GM19328 (cell line): ENCODE data around the gene PDE3B.
A peak's percentile ranks its signal among the peaks of the same experiment; 100 is the strongest.
"Not testable (repeated sequence)": the region's sequence is repeated elsewhere in the genome, so short reads cannot be mapped to it uniquely, and the experiment has no call there.

Experiments
- ATAC-seq: cut with Tn5 transposase; IDR thresholded peaks from one replicate; pipeline ENCODE4 v1.9.1; 2021; ENCODE audit warnings: mild to moderate bottlenecking, moderate library complexity; ENCODE audit not compliant: unreplicated experiment

PDE3B gene

DNA sequence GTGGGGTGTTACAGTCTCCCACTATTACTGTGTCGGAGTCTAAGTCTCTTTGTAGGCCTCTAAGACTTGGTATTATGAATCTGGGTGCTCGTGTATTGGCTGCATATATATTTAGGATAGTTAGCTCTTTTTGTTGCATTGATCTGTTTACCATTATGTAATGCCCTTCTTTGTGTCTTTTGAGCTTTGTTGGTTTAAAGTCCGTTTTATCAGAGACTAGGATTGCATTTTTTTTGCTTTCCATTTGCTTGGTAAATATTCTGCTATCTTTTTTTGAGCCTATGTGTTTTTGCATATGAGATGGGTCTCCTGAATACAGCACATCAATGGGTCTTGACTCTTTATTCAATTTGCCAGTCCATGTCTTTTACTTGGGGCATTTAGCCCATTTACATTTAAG, 97.6 kb downstream of the PDE3B start:
- no peak for ATAC-seq

DNA sequence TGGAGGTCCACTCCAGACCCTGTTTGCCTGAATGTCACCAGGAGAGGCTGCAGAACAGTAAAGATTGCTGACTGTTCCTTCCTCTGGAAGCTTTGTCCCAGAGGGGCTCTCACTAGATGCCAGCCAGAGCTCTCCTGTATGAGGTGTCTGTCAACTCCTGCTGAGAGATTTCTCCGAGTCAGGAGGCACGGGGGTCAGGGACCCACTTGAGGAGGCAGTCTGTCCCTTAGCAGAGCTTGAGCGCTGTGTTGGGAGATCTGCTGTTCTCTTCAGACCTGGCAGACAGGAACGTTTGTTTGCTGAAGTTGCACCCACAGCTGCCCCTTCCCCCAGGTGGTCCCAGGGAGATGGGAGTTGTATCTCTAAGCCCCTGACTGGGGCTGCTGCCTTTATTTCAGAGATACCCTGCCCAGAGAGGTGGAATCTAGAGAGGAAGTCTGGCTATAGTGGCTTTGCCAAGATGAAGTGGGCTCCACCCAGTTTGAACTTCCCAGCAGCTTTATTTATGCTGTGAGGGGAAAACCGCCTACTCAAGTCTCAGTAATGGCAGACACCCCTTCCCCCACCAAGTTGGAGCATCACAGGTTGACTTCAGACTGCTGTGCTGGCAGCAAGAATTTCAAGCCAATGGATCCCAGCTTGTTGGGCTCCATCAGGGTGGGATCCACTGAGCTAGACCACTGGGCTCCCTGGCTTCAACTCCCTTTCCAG, 99.4 kb downstream of the PDE3B start:
- no peak for ATAC-seq

- not testable (repeated sequence) for ATAC-seq
Measured at GRCh38 chr11:14743667-14744066, 100.1 kb downstream of the PDE3B start.

DNA sequence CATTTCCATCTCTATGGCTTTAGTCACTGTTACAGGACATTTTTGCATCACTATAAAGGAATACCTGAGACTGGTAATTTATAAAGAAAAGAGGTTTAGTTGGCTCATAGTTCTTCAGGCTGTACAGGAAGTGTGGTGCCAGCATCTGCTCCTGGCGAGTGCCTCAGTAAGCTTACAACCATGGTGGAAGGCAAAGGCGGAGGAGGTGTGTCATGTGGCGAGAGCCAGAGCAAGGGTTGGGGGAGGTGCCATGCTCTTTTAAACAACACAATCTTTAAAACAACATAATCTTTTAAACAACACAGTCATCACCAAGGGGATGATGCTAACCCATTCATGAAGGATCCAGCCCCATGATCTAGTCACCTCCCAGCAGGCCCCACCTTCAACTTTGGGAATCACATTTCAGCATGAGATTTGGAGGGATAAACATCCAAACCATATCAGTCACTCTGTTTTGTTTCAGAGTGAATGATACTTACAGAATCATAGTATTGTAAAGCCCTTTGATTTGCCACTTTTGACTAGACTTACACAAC, 103.3 kb downstream of the PDE3B start:
- ATAC-seq, result no peak

DNA sequence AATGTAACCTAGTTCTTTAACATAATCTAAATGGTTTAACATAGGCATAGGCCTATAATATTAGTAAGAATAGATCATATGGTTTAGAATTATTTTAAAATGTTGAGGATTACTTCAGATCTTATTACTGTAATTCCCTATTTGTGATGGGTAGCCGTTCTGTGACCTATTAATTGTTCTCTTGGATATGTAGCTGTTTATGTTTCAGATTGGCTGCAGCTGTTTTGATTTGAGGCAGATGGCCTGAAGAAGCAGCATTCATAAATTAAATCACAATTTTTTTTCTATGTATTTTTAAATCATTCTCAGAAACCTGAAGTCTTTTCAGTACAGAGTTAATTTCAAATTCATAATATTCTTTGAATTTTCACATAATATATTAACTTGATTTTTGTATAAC, 104.5 kb downstream of the PDE3B start:
- no peak for ATAC-seq

DNA sequence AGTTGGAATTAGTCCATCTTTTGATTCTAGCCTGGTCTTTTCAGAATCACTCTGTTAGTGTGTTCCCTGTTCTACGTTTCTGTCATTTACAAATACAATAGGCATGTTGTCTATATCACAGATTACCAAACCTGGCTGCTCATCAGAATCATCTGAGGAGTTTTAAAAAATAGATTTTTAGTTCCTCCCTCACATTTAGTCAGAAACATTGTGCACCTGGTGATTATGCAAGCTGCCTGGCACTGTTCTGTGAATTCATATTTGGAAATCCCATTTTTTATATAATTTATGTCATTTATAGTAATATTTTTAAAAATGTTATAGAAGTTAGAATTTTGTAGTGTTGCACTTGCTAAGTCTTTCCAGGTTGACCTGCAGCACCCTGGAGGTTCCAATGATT, 107.3 kb downstream of the PDE3B start:
- ATAC-seq, result no peak

DNA sequence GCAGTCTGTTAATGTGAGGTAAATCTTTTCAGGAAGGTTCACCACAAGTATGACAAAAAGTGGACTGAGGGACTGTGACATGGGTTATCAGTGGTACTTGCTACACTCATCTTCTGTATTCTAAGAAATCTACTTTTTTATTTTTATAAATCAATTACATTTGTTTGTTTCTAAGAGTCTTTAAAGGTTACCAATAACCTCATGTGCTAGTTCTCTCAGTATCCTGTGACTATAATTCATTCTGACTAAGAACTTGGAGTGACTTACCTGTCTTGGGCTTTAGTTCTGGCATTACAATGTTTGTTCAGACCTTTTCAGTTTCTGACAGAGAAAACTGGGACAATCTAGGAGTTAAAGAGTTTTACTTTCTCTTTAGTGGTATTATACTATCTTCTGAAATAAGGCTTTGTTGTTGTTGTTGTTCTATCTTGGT, 108.4 kb downstream of the PDE3B start:
- no peak for ATAC-seq

DNA sequence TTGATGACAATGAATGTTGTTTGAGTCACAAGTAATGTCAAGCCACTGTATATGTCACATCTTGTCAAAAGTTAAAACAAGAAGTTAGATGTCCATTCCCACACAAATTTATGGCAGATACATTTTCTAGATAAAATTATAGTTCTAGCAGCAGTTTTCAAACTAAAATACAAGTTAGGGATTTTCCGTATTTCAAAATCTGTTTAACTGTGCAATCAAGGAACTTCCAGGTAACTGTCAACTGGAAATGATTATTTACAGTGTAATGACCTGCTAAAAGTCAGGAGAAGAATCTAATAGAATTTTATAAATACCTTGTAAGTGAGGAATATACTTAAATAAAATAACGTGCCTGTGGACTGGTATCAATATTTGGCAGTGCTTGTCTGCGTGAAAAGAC, 111.5 kb downstream of the PDE3B start:
- no peak for ATAC-seq

DNA sequence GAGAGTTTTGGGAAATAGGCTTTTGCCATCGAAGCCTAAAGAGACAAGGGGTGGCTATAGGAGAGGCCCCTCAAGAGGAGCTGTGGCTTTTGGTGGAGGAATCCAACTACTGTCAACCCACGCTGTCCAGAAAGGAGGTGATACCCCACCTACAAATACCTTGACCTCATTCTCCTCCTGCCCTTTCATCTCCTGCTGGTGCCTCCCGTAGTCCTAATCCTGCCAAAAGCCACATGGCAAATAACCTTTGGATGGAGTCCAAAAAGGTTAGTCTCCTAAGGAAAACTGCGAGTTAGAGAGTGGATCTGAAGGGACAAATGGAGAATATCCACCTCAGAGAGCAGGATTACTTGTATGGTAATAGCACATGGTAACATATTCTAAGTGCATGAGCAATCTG, 112.7 kb downstream of the PDE3B start:
- no peak for ATAC-seq

DNA sequence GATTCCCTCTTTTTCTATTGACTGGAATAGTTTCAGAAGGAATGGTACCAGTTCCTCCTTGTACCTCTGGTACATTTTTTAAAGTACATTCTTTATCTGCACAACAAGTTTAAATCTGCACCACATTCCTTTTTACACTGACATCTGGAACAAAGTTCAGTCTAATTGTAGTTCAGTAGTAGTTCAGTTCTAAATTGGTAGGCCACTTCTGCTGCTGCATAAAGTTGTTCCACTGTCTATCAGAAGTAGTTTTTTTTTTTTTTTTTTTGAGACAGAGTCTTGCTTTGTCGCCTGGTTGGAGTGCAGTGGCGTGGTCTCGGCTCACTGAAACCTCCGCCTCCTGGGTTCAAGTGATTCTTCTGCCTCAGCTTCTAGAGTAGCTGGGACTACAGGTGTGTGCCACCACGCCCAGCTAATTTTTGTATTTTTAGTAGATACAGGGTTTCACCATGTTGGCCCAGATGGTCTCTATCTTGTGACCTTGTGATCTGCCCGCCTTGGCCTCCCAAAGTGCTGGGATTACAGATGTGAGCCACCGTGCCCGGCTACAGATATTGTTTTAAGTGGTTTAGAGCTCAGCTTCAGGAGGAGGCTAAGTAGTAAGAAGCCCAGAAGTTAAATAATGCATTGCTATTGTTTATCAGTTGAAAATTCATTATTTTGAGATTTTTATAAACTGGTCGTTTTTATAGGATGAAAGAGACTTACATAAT, 115.9 kb downstream of the PDE3B start:
- not testable (repeated sequence) for ATAC-seq

DNA sequence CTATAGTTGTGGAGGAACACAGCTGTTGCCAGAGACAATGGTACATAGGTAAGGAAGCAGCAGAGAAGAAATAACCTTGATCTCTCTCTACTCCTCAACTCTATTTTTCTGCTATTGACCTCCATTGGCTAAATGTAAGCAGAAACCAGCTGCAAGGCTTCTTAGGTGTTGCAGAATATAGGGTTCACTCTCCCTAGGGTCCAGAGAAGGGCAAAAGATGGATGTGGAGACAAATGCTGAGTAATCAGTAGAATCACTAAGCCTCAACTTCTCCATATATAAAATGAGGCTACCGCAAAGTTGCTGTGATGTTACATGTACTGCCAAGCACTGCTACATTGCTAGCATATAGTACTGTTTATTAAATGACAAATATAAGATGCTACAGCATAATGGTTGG, 120.6 kb downstream of the PDE3B start:
- ATAC-seq, result peak; percentile 38

DNA sequence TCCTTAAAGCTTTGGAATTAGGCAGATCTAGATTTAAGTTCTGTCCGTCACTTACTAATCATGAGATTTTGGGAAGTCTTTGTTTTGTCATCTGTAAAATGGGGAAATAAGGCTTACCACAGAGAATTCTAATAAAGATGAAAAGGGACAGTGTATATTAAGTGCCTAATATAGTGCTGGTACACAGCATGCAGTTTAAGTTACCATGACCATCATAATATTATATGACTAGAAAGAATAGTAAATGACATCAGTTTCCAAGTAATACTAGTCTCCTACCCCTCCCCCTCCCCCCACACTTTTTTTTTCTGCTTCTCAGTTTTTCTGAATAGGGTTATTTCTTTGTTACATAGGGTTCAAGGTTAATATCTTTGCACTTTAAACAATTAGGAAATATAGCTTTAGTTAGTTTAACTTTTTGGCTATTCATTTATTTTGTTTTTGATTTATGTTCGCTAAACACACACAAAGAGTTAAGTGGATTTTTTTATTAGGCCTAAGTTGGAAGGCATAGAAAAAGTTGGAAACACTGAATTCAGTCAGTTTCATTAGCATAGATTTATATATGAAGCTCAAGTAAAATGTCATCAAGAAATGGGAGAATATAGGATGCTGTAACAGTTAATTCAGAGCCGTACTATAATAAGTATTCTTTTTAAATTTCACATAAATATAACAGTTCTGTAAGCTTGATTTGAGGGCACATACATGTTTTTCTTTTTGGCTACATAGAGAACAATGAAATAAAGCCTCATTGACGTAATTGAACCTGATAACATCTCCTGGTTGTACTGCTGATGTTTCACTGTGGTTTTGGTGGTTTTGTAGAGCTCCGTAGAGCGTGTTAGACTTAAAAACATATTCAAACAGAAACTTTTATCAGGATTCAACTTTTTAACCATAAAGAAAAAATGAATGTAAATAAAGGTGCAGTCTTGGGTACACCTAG, 121.2 kb downstream of the PDE3B start:
- peak; percentile 73 for ATAC-seq

DNA sequence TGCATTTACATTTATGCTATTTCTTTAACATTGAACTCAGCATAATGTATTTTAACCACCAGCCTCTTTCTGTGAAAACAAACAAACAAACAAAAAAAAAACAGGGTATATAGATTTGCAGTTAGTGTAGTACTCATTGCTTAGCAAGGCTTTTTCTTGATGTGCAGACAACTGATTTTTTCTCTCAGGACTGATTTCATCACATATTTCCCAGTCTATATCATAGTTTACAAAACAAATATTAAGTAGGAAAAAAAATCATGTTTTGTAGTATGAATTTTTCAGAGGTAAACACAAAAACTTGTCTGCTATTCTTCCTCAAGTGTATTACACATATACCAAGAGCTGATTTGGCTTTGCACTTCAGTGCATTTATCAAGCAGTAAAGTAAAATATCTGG, 123.0 kb downstream of the PDE3B start:
- ATAC-seq, result no peak

DNA sequence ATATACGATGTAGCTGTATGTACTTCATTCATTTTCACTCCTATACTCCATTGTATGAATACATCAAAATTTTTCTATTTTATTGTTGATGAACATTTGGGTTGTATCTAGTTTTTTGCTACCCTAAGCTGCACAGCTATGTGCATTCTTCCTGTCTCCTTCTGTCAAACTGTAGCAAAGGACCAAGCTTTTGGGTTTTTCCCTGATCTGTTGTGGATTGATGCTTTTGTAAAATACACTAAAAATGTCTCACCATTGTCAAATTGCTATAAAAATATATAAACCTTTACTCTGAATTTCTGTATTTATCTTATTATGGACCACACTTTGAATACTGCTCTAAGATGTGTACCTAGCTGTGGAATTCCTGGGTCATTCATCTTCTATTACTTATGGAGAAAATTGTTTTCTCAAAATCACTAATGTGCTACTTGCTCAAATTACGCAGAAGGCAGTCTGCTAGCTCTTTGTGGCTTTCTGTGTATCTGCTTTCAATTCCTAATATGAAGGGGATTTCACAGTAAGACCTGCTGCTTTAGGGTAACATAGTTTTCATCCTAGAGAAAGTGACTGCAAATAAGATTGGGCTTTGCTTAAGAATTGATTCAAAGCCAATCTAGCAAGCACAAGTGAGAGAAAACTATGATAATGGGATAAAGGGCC, 125.1 kb downstream of the PDE3B start:
- peak; percentile 42 for ATAC-seq

DNA sequence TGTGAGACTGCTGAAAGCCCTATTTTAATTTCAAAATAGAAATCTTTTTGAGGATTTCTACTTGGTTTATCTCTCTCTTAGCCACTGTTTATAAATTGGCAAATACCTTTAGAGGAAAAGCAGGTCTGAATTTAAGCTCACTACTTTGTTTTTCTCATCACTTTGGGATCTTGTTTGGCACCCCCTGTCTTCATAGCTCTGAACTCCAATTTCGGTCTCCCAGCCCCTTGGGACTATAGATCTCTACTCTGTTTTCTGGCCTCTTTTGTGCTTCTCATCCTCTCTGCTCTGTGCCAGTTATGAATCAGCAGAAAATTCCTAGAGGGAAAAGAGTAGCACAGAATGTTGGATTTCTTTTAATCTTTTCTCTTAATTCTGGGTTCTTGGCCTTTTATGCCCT, 130.2 kb downstream of the PDE3B start:
- ATAC-seq, result no peak

- no peak for ATAC-seq
Measured at GRCh38 chr11:14774721-14775120, 131.1 kb downstream of the PDE3B start.

- no peak for ATAC-seq
Measured at GRCh38 chr11:14775897-14776296, 132.3 kb downstream of the PDE3B start.

DNA sequence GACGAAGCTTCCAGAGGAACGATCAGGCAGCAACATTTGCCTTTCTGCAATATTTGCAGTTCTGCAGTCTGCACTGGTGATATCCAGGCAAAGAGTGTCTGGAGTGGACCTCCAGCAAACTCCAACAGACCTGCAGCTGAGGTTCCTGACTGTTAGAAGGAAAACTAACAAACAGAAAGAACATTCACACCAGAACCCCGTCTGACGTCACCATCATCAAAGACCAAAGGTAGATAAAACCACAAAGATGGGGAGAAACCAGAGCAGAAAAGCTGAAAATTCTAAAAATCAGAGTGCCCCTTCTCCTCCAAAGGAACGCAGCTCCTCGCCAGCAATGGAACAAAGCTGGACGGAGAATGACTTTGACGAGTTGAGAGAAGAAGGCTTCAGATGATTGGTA, 134.9 kb downstream of the PDE3B start:
- ATAC-seq, result not testable (repeated sequence)

DNA sequence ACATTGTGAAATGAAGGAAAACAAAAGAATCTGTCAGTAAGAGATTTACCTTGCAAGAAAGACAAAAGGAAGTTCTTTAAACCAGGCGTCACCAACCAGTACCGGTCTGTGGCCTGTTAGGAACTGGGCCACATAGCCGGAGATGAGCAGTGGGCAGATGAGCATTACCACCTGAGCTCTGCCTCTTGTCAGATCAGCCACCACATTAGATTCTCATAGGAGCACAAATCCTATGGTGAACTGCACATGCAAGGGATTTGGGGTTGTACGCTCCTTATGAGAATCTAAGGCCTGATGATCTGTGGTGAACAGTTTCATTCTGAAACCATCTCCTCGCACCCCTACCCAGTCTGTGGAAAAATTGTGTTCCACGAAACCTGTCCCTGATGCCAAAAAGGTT, 140.2 kb downstream of the PDE3B start:
- ATAC-seq, result no peak

DNA sequence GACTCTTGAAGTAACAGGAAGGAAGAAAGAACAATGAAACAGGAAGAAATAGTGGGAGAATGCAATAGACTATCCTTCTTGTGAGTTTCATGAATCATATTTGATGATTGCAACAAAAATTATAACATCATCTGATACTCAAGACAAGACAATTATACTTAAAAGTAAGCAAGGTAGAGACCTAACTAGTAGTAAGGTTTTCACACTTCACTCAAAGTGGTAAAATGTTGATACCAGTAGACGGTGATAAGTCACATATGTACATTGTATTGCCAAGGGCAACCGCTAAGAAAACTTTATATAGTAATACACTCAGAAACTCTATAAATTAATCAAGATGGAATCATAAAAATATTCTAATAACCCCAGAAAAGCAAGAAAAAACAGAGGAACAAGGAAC, 140.6 kb downstream of the PDE3B start:
- ATAC-seq, result no peak
